DMS153 (cell line): Measurements from ENCODE around the gene ETNK2.
"Not testable (repeated sequence)": the region's sequence is repeated elsewhere in the genome, so short reads cannot be mapped to it uniquely, and the experiment has no call there.

ENCODE experiments used
- DNase-seq: peaks from one replicate; lab custom pipeline; 2025; lab: John Stamatoyannopoulos, UW

ETNK2 gene

GRCh38 chr1:204098683-204099082 is 53.2 kb downstream of the ETNK2 start:
- no peak for DNase-seq

- no peak for DNase-seq
These were observed 54.9 kb downstream of the ETNK2 start for GRCh38 chr1:204096931-204097330.

GRCh38 chr1:204094856-204095634 is 56.8 kb downstream of the ETNK2 start:
- peak; percentile 45 for DNase-seq

- DNase-seq: no peak
These were observed 57.5 kb downstream of the ETNK2 start for GRCh38 chr1:204094313-204094729.

- no peak for DNase-seq
These were observed 58.1 kb downstream of the ETNK2 start for GRCh38 chr1:204093781-204094180.

- peak; percentile 65 for DNase-seq
These were observed 58.5 kb downstream of the ETNK2 start for GRCh38 chr1:204093421-204093717.

- DNase-seq: no peak
These were observed 59.0 kb downstream of the ETNK2 start for GRCh38 chr1:204092632-204093420.

- DNase-seq: no peak
These were observed 60.0 kb downstream of the ETNK2 start for GRCh38 chr1:204091787-204092312.

GRCh38 chr1:204091066-204091465 is 60.8 kb downstream of the ETNK2 start:
- DNase-seq: no peak

- DNase-seq: not testable (repeated sequence)
These were observed 61.7 kb downstream of the ETNK2 start for GRCh38 chr1:204090132-204090531.

GRCh38 chr1:204089044-204089751 is 62.6 kb downstream of the ETNK2 start:
- no peak for DNase-seq

- no peak for DNase-seq
These were observed 63.2 kb downstream of the ETNK2 start for GRCh38 chr1:204088596-204088995.

GRCh38 chr1:204087893-204088528 is 63.8 kb downstream of the ETNK2 start:
- no peak for DNase-seq

- no peak for DNase-seq
These were observed 64.5 kb downstream of the ETNK2 start for GRCh38 chr1:204087181-204087892.

GRCh38 chr1:204085876-204086275 is 66.0 kb downstream of the ETNK2 start:
- no peak for DNase-seq

GRCh38 chr1:204084247-204084772 is 67.5 kb downstream of the ETNK2 start:
- DNase-seq: peak; percentile 99

GRCh38 chr1:204083491-204083890 is 68.4 kb downstream of the ETNK2 start:
- no peak for DNase-seq

GRCh38 chr1:204081791-204082513 is 69.9 kb downstream of the ETNK2 start:
- DNase-seq: no peak

GRCh38 chr1:204081164-204081790 is 70.6 kb downstream of the ETNK2 start:
- DNase-seq: no peak
